PC-3 (cell line): Measurements from ENCODE around the gene DRAM1. TPM values are rescaled to one million over a fixed set of nuclear protein-coding genes. Genes with fewer than 3 reads are reported as not detected.

Source experiments
- ATAC-seq: fragments of 200-7000 bp; cut with Tn5 transposase; 2 replicates; pipeline ENCODE4 v1.9.1; 2020; ENCODE audit warnings: mild to moderate bottlenecking, moderate library complexity
- Bru-seq: library from RNA; stranded (reverse); fragments of 400-500 nt; gene quantifications from one replicate; lab custom pipeline; 2021; lab: Mats Ljungman, UMichigan
- BruChase-seq, 2 experiments: library from RNA; stranded (reverse); fragments of 400-500 nt; gene quantifications; one replicate each; lab custom pipeline; 2021; lab: Mats Ljungman, UMichigan
- BruUV-seq: library from RNA; stranded (reverse); fragments of 400-500 nt; replicated peaks from 2 replicates; lab custom pipeline; 2021; lab: Mats Ljungman, UMichigan
- CTCF ChIA-PET: fragments of 300-600 bp; sonication (Branson Sonifier 250); formaldehyde crosslinking; loops from one replicate; lab custom pipeline; 2022; ENCODE audit warnings: antibody characterized with exemption; lab: Charles Lee
- POLR2A ChIA-PET: fragments of 300-600 bp; sonication (Branson Sonifier 250); formaldehyde crosslinking; loops from one replicate; lab custom pipeline; 2022; ENCODE audit warnings: antibody characterized with exemption; ENCODE audit not compliant: unreplicated experiment; lab: Charles Lee
- DNase-seq: peaks from one replicate; pipeline ENCODE4 v3.0.0-alpha.2; 2015
- H2AFZ ChIP-seq: fragments of 300-600 bp; sonication (generic); 2 replicates; pipeline ENCODE4 v1.6.0; 2016; ENCODE audit warnings: antibody characterized with exemption, low read length
- H3F3A ChIP-seq: fragments of 300-600 bp; sonication (generic); one replicate; pipeline ENCODE4 v1.6.0; 2017; ENCODE audit warnings: antibody characterized with exemption, low read length, control low read depth, mild to moderate bottlenecking; ENCODE audit not compliant: unreplicated experiment
- H3K27ac ChIP-seq: fragments of 300-600 bp; sonication (generic); 2 replicates; pipeline ENCODE4 v1.5.1; 2016; ENCODE audit warnings: mild to moderate bottlenecking, low read length
- H3K27me3 ChIP-seq: fragments of 300-600 bp; sonication (generic); 2 replicates; pipeline ENCODE4 v1.6.1; 2016; ENCODE audit warnings: low read length, mixed read lengths
- H3K36me3 ChIP-seq: fragments of 300-600 bp; sonication (generic); 2 replicates; pipeline ENCODE4 v1.6.1; 2016; ENCODE audit warnings: low read depth, mixed run types, low read length, mixed read lengths
- H3K4me1 ChIP-seq: fragments of 300-600 bp; sonication (generic); 2 replicates; pipeline ENCODE4 v1.5.1; 2016; ENCODE audit warnings: low read length; ENCODE audit not compliant: insufficient read depth
- H3K4me2 ChIP-seq: fragments of 300-600 bp; sonication (generic); 2 replicates; pipeline ENCODE4 v1.6.0; 2016; ENCODE audit warnings: low read length
- H3K4me3 ChIP-seq: fragments of 300-600 bp; sonication (generic); 2 replicates; pipeline ENCODE4 v1.5.1; 2016; ENCODE audit warnings: mild to moderate bottlenecking, low read length, mixed read lengths
- H3K79me2 ChIP-seq: fragments of 300-600 bp; sonication (generic); 2 replicates; pipeline ENCODE4 v1.6.1; 2017; ENCODE audit warnings: low read length, mixed read lengths
- H3K9ac ChIP-seq: fragments of 300-600 bp; sonication (generic); 2 replicates; pipeline ENCODE4 v1.6.0; 2016; ENCODE audit warnings: mild to moderate bottlenecking, low read length
- H3K9me2 ChIP-seq: fragments of 300-600 bp; sonication (generic); replicated peaks from 2 replicates; pipeline ENCODE4 v1.6.1; 2016; ENCODE audit warnings: mixed run types, low read length, mixed read lengths
- H3K9me3 ChIP-seq: fragments of 300-600 bp; sonication (generic); 2 replicates; pipeline ENCODE4 v1.6.1; 2016; ENCODE audit warnings: low read length, mixed read lengths
- H4K20me1 ChIP-seq: fragments of 300-600 bp; sonication (generic); 2 replicates; pipeline ENCODE4 v1.6.1; 2016; ENCODE audit warnings: low read length, mixed read lengths
- EZH2 ChIP-seq: fragments of 300-600 bp; sonication (generic); IDR thresholded peaks from one replicate; pipeline ENCODE4 v1.6.1; 2017; ENCODE audit warnings: antibody characterized with exemption, mild to moderate bottlenecking, low read length; ENCODE audit not compliant: unreplicated experiment
- EZH2phosphoT487 ChIP-seq: fragments of 300-600 bp; sonication (generic); IDR thresholded peaks from 2 replicates; pipeline ENCODE4 v1.6.1; 2018; ENCODE audit warnings: mild to moderate bottlenecking, antibody characterized with exemption, low read length, borderline replicate concordance
- intact Hi-C: fragments of 100-400 bp; cut with micrococcal nuclease; formaldehyde crosslinking; loops from 2 replicates; pipeline ENCODE4 v1.9.0; 2023
- long read RNA-seq: library from polyadenylated mRNA; unstranded; transcript quantifications from one replicate; pipeline ENCODE4 v2.0.0, GENCODE V29; 2021; ENCODE audit not compliant: unreplicated experiment
- total RNA-seq: library from RNA; depleted of rRNA; stranded (reverse); fragments of >200 nt; gene quantifications from 2 replicates; pipeline ENCODE4 v1.2.3, GENCODE V29; 2014; rRNA removed
- TF ChIP-seq, protein P1 (sequence below): fragments of 300-600 bp; sonication (generic); conservative IDR thresholded peaks from 2 replicates; pipeline ENCODE4 v1.5.1; 2017; ENCODE audit warnings: antibody characterized with exemption, low read depth, mild to moderate bottlenecking, low read length

DRAM1 gene, protein sequence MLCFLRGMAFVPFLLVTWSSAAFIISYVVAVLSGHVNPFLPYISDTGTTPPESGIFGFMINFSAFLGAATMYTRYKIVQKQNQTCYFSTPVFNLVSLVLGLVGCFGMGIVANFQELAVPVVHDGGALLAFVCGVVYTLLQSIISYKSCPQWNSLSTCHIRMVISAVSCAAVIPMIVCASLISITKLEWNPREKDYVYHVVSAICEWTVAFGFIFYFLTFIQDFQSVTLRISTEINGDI
- 4.0 and 5.2 TPM in 2 replicates for total RNA-seq
- percentile 52 among the genes with signal in this experiment for Bru-seq, nascent RNA
- BruChase-seq, experiment 1, labeled RNA remaining after a 6-hour chase, result percentile 64 among the genes with signal in this experiment
- BruChase-seq, experiment 2, labeled RNA remaining after a 2-hour chase, result percentile 57 among the genes with signal in this experiment
- long read RNA-seq, transcript DRAM1-201 (7 exons, 3,519 nt), result major isoform, 16 of 44 reads
- long read RNA-seq, partial matches to known transcripts, result 0 of 44 reads
- long read RNA-seq, other reads (novel, unspliced or antisense), result 27 of 44 reads

DNA sequence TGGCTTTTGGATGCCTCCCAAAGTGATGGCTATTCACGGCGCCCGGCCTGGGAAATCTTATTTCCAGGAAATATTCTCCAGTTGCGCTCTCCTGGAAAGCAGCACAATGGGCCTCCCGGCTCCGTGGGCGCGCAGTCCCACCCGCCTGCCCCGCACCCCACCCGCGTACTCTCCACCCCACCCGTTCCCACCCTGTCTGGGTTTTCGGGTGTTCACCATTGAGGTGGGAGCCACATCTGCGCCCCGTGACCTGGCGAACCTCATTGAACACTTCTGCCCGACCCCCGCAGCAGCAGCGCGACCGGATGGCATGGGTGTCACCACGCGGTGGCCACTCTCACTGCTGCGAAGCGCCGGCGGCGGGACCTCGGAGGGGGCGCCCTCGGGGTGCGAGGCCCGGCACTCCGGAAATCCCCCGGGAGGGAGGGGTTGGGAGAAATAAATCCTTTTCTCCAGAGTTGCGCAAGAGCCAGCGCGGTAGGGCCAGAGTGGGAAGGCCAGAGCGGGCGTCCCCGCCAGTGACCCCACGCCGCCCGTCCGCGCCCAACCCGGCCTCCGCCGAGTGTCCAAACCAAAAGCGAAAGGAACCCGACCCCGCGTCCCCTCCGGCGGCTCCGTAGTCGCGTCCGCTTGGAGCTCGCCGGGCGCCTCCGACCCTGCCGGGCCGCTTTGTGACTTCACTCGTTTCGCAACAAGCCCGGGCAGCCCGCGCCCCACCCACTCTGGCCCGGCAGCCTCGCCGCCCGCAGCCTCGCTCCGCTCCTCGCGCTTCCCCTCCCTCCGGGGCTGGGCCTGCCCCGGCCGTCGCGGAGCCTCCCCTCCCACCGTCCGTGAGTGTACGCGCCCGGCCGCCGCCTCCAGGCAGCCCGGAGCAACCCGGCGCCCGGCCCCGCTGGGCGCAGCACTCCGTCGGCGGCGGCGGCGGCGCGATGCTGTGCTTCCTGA is at the start of gene DRAM1:
TSS of gene DRAM1 (plus strand) at position 720 of the 945 bp plus-strand sequence. CDS start at position 930, 210 bp downstream.
- Histone ChIP-seq H3K9me2 (no peaks in the 10 kb centered on the region), H3K9ac (peak within 1 kb of the TSS; percentile 96), H3F3A (no peaks in the 10 kb centered on the region), H2AFZ (peak within 1 kb of the TSS; percentile 100), H3K4me1 (peaks cover 12% of the 10 kb centered on the region), H3K36me3 (no peaks in the 10 kb centered on the region), H3K4me2 (peak within 1 kb of the TSS; percentile 100), H3K9me3 (no peaks in the 10 kb centered on the region), H3K27ac (peak within 1 kb of the TSS; percentile 74), H4K20me1 (no peaks in the 10 kb centered on the region), H3K4me3 (peak within 1 kb of the TSS; percentile 99), H3K27me3 (no peaks in the 10 kb centered on the region), H3K79me2 (peaks cover 7% of the 10 kb centered on the region; the same call in 1 of the 2 replicates)
- ChIA-PET CTCF (no interaction called here), POLR2A (interaction anchor here (0.6 kb wide), 1 partner anchor 122 kb away, joined by 6 read pairs; no protein-coding TSS in a partner anchor)
- intact Hi-C loops, result loop anchor here (2.0 kb wide), 1 partner anchor 18 kb away; no protein-coding TSS in a partner anchor
- DNase-seq, result peak; percentile 89
- peak; percentile 91 for ATAC-seq
- TF ChIP-seq EZH2phosphoT487 (peak; percentile 24; the same call in 1 of the 2 replicates), EZH2 (no peak)
- TF ChIP-seq, protein P1, sequence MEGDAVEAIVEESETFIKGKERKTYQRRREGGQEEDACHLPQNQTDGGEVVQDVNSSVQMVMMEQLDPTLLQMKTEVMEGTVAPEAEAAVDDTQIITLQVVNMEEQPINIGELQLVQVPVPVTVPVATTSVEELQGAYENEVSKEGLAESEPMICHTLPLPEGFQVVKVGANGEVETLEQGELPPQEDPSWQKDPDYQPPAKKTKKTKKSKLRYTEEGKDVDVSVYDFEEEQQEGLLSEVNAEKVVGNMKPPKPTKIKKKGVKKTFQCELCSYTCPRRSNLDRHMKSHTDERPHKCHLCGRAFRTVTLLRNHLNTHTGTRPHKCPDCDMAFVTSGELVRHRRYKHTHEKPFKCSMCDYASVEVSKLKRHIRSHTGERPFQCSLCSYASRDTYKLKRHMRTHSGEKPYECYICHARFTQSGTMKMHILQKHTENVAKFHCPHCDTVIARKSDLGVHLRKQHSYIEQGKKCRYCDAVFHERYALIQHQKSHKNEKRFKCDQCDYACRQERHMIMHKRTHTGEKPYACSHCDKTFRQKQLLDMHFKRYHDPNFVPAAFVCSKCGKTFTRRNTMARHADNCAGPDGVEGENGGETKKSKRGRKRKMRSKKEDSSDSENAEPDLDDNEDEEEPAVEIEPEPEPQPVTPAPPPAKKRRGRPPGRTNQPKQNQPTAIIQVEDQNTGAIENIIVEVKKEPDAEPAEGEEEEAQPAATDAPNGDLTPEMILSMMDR, result peak; percentile 31; the same call in 1 of the 2 replicates
- no TSS peak for BruUV-seq

DNA sequence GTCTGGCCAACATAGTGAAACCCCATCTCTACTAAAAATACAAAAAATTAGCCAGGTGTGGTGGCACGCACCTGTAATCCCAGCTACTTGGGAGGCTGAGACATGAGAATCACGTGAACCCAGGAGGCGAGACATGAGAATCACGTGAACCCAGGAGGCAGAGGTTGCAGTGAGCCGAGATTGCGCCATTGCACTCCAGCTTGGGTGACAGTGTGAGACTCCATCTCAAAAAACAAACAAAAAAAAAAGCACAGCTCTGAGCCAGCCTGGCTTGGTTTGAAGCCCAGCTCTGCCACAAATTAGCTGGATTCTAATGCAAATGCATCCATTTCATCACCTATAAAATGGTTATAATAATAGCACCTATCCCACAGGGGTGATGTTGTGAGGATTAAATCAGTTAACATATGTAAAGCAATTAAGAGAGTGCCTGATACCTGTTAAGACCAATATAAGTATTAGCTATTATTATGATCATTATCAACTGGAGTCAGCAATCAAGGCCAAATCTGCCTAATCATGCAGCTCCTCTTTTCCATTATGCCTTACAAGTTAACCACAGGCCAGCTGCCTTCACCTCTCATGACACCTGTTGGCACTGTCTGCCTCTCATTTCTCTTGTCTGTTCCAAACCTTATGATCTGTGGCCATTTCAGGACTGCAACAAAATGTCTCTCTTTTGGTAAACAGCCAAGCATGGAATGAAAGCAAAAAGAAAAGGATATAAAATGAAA is 48.8 kb upstream of the DRAM1 start:
- no peak overlapping the region; the same call in 1 of the 2 replicates for H3K4me2 ChIP-seq
- H3K27me3 ChIP-seq, result no peaks in the 10 kb centered on the region
- H3F3A ChIP-seq, result no peaks in the 10 kb centered on the region
- no peaks in the 10 kb centered on the region for H3K36me3 ChIP-seq
- H3K4me1 ChIP-seq, result peaks cover 10% of the 10 kb centered on the region
- CTCF ChIA-PET, result interaction anchor here (0.7 to 1.7 kb wide), 3 partner anchors 12 to 57 kb away, joined by 3 to 19 read pairs (median 4); no protein-coding TSS in a partner anchor
- peaks cover 32% of the 10 kb centered on the region for H3K79me2 ChIP-seq
- no peak overlapping the region for H3K9ac ChIP-seq
- H3K27ac ChIP-seq, result no peak overlapping the region
- BruUV-seq, result no TSS peak
- DNase-seq (no peak), ATAC-seq (no peak)
- no peak overlapping the region for H3K4me3 ChIP-seq
- POLR2A ChIA-PET, result no interaction called here
- no peaks in the 10 kb centered on the region for H3K9me3 ChIP-seq
- TF ChIP-seq EZH2, result no peak
- TF ChIP-seq, protein P1, result no peak
- TF ChIP-seq EZH2phosphoT487, result no peak
- intact Hi-C loops, result no loop called here
- H3K9me2 ChIP-seq, result no peaks in the 10 kb centered on the region
- H2AFZ ChIP-seq, result no peak overlapping the region
- H4K20me1 ChIP-seq, result no peaks in the 10 kb centered on the region
